Measurements from ENCODE around the gene PTPRZ1.

GRCh38 chr7:122027058-122027457, 154.1 kb downstream of the PTPRZ1 start:
- TF ChIP-seq, protein P1, sequence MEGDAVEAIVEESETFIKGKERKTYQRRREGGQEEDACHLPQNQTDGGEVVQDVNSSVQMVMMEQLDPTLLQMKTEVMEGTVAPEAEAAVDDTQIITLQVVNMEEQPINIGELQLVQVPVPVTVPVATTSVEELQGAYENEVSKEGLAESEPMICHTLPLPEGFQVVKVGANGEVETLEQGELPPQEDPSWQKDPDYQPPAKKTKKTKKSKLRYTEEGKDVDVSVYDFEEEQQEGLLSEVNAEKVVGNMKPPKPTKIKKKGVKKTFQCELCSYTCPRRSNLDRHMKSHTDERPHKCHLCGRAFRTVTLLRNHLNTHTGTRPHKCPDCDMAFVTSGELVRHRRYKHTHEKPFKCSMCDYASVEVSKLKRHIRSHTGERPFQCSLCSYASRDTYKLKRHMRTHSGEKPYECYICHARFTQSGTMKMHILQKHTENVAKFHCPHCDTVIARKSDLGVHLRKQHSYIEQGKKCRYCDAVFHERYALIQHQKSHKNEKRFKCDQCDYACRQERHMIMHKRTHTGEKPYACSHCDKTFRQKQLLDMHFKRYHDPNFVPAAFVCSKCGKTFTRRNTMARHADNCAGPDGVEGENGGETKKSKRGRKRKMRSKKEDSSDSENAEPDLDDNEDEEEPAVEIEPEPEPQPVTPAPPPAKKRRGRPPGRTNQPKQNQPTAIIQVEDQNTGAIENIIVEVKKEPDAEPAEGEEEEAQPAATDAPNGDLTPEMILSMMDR (IDR thresholded peaks at IDR 0.05; ENCODE audit: low read depth, low read length, missing input control): no peak
- TF ChIP-seq RXRA (IDR thresholded peaks at IDR 0.05) (no peak), MAX (IDR thresholded peaks at IDR 0.05) (no peak), FOXA1 (IDR thresholded peaks at IDR 0.05) (no peak), RAD21 (IDR thresholded peaks at IDR 0.05) (no peak), GABPA (IDR thresholded peaks at IDR 0.05 in 1 of 2, conservative IDR thresholded peaks at IDR 0.05 in 1 of 2) (no peak)
- TF ChIP-seq, protein P2, sequence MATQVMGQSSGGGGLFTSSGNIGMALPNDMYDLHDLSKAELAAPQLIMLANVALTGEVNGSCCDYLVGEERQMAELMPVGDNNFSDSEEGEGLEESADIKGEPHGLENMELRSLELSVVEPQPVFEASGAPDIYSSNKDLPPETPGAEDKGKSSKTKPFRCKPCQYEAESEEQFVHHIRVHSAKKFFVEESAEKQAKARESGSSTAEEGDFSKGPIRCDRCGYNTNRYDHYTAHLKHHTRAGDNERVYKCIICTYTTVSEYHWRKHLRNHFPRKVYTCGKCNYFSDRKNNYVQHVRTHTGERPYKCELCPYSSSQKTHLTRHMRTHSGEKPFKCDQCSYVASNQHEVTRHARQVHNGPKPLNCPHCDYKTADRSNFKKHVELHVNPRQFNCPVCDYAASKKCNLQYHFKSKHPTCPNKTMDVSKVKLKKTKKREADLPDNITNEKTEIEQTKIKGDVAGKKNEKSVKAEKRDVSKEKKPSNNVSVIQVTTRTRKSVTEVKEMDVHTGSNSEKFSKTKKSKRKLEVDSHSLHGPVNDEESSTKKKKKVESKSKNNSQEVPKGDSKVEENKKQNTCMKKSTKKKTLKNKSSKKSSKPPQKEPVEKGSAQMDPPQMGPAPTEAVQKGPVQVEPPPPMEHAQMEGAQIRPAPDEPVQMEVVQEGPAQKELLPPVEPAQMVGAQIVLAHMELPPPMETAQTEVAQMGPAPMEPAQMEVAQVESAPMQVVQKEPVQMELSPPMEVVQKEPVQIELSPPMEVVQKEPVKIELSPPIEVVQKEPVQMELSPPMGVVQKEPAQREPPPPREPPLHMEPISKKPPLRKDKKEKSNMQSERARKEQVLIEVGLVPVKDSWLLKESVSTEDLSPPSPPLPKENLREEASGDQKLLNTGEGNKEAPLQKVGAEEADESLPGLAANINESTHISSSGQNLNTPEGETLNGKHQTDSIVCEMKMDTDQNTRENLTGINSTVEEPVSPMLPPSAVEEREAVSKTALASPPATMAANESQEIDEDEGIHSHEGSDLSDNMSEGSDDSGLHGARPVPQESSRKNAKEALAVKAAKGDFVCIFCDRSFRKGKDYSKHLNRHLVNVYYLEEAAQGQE (IDR thresholded peaks at IDR 0.05): no peak
